Measurements from ENCODE around the gene MSANTD1. TPM values are rescaled to one million over a fixed set of nuclear protein-coding genes. Genes with fewer than 3 reads are reported as not detected.
A peak's percentile ranks its signal among the peaks of the same experiment; 100 is the strongest.

MSANTD1 gene
- total and polyA plus RNA-seq, 3 experiments from 2014 or later, result 0.38 to 0.46 TPM; not detected in 1

- Histone ChIP-seq H3K4me3 (ENCODE audit: low read length) (no peak overlapping the region), H3K27me3 (ENCODE audit: insufficient read depth, low read length, poor library complexity, severe bottlenecking) (no peaks in the 10 kb centered on the region), H3K4me1 (ENCODE audit: insufficient read depth, low read length) (peaks cover 4% of the 10 kb centered on the region), H3K9me3 (ENCODE audit: low read length) (no peaks in the 10 kb centered on the region), H3K36me3 (ENCODE audit: insufficient read depth, low read length) (no peaks in the 10 kb centered on the region), H3K27ac (ENCODE audit: low read depth, low read length) (no peak overlapping the region)
- POLR2A ChIA-PET, result no interaction called here
- peaks cover 0 to 3% (median 0%) of the 10 kb centered on the region in 3 donors for H3K36me3 Mint-ChIP-seq
- no peaks in the 10 kb centered on the region for H3K27me3 Mint-ChIP-seq
- peak overlapping the region in 1 of 8 donors; percentile 76 for H3K27ac Mint-ChIP-seq
- peaks cover 0 to 2% (median 0%) of the 10 kb centered on the region in 5 donors for H3K9me3 Mint-ChIP-seq
- CTCF ChIA-PET, result interaction anchor here (1.4 kb wide), 1 partner anchor 11 kb away, joined by 4 read pairs; no protein-coding TSS in a partner anchor
- H3K4me3 Mint-ChIP-seq, result no peak overlapping the region
- H3K4me1 Mint-ChIP-seq, result peaks cover 3 to 10% (median 6%) of the 10 kb centered on the region in 3 donors
- DNase-seq, result no peak
Observed at GRCh38 chr4:3248178-3248480, 830 bp upstream of the MSANTD1 start.

GRCh38 chr4:3249711-3250437, 915 bp downstream of the MSANTD1 start:
- DNase-seq, result peak in 1 of 5 donors; percentile 42

GRCh38 chr4:3250438-3250955, 1.5 kb downstream of the MSANTD1 start:
- H3K9me3 ChIP-seq (ENCODE audit: low read length), result no peaks in the 10 kb centered on the region
- Mint-ChIP-seq H3K36me3 (peaks cover 0 to 10% (median 0%) of the 10 kb centered on the region in 3 donors), H3K4me1 (peaks cover 0 to 3% (median 0%) of the 10 kb centered on the region in 3 donors), H3K9me3 (peaks cover 0 to 2% (median 0%) of the 10 kb centered on the region in 5 donors), H3K27ac (no peak overlapping the region), H3K27me3 (no peaks in the 10 kb centered on the region), H3K4me3 (no peak overlapping the region)
- peak in 1 of 5 donors; percentile 49 for DNase-seq
- CTCF ChIA-PET, result no interaction called here
- no peaks in the 10 kb centered on the region for H3K4me1 ChIP-seq (ENCODE audit: insufficient read depth, low read length)
- H3K36me3 ChIP-seq (ENCODE audit: insufficient read depth, low read length), result no peaks in the 10 kb centered on the region
- no peaks in the 10 kb centered on the region for H3K27me3 ChIP-seq (ENCODE audit: insufficient read depth, low read length, poor library complexity, severe bottlenecking)
- POLR2A ChIA-PET, result no interaction called here
- no peak overlapping the region for H3K4me3 ChIP-seq (ENCODE audit: low read length)
- no peak overlapping the region for H3K27ac ChIP-seq (ENCODE audit: low read depth, low read length)

More at GRCh38 chr4:3249711-3250437, 915 bp downstream of the MSANTD1 start:
- no peaks in the 10 kb centered on the region for H3K27me3 Mint-ChIP-seq
- peaks cover 0 to 10% (median 0%) of the 10 kb centered on the region in 3 donors for H3K36me3 Mint-ChIP-seq
- no peak overlapping the region for H3K4me3 Mint-ChIP-seq
- H3K27me3 ChIP-seq (ENCODE audit: insufficient read depth, low read length, poor library complexity, severe bottlenecking), result no peaks in the 10 kb centered on the region
- no peaks in the 10 kb centered on the region for H3K36me3 ChIP-seq (ENCODE audit: insufficient read depth, low read length)
- H3K4me1 Mint-ChIP-seq, result peaks cover 0 to 3% (median 0%) of the 10 kb centered on the region in 3 donors
- H3K4me1 ChIP-seq (ENCODE audit: insufficient read depth, low read length), result no peaks in the 10 kb centered on the region
- H3K9me3 Mint-ChIP-seq, result peaks cover 0 to 2% (median 0%) of the 10 kb centered on the region in 5 donors
- H3K4me3 ChIP-seq (ENCODE audit: low read length), result no peak overlapping the region
- POLR2A ChIA-PET, result no interaction called here
- H3K27ac Mint-ChIP-seq, result no peak overlapping the region
- no peak overlapping the region for H3K27ac ChIP-seq (ENCODE audit: low read depth, low read length)
- no peaks in the 10 kb centered on the region for H3K9me3 ChIP-seq (ENCODE audit: low read length)
- CTCF ChIA-PET, result no interaction called here

- Mint-ChIP-seq H3K4me1 (peaks cover 0 to 1% (median 0%) of the 10 kb centered on the region in 3 donors), H3K27me3 (no peaks in the 10 kb centered on the region), H3K9me3 (peaks cover 0 to 2% (median 0%) of the 10 kb centered on the region in 5 donors), H3K27ac (peak overlapping the region in 1 of 8 donors; percentile 24), H3K4me3 (no peak overlapping the region), H3K36me3 (peaks cover 0 to 10% (median 0%) of the 10 kb centered on the region in 3 donors)
- Histone ChIP-seq H3K9me3 (ENCODE audit: low read length) (no peaks in the 10 kb centered on the region), H3K4me1 (ENCODE audit: insufficient read depth, low read length) (no peaks in the 10 kb centered on the region), H3K27ac (ENCODE audit: low read depth, low read length) (no peak overlapping the region), H3K27me3 (ENCODE audit: insufficient read depth, low read length, poor library complexity, severe bottlenecking) (no peaks in the 10 kb centered on the region), H3K4me3 (ENCODE audit: low read length) (no peak overlapping the region), H3K36me3 (ENCODE audit: insufficient read depth, low read length) (no peaks in the 10 kb centered on the region)
- peak in 1 of 5 donors; percentile 43 for DNase-seq
- ChIA-PET POLR2A (no interaction called here), CTCF (no interaction called here)
Observed at GRCh38 chr4:3250956-3251690, 2.2 kb downstream of the MSANTD1 start.

- ChIA-PET POLR2A (no interaction called here), CTCF (no interaction called here)
- Mint-ChIP-seq H3K36me3 (peaks cover 0 to 13% (median 0%) of the 10 kb centered on the region in 3 donors), H3K4me3 (no peak overlapping the region), H3K27me3 (no peaks in the 10 kb centered on the region), H3K27ac (no peak overlapping the region), H3K9me3 (peaks cover 0 to 2% (median 0%) of the 10 kb centered on the region in 5 donors), H3K4me1 (no peaks in the 10 kb centered on the region)
- Histone ChIP-seq H3K27me3 (ENCODE audit: insufficient read depth, low read length, poor library complexity, severe bottlenecking) (no peaks in the 10 kb centered on the region), H3K27ac (ENCODE audit: low read depth, low read length) (no peak overlapping the region), H3K4me3 (ENCODE audit: low read length) (no peak overlapping the region), H3K9me3 (ENCODE audit: low read length) (no peaks in the 10 kb centered on the region), H3K4me1 (ENCODE audit: insufficient read depth, low read length) (no peaks in the 10 kb centered on the region), H3K36me3 (ENCODE audit: insufficient read depth, low read length) (no peaks in the 10 kb centered on the region)
- DNase-seq, result peak in 1 of 5 donors; percentile 20
Observed at GRCh38 chr4:3251691-3252479, 2.9 kb downstream of the MSANTD1 start.

- H3K36me3 ChIP-seq (ENCODE audit: insufficient read depth, low read length), result no peaks in the 10 kb centered on the region
- ChIA-PET CTCF (no interaction called here), POLR2A (no interaction called here)
- no peak overlapping the region for H3K27ac Mint-ChIP-seq
- no peaks in the 10 kb centered on the region for H3K27me3 ChIP-seq (ENCODE audit: insufficient read depth, low read length, poor library complexity, severe bottlenecking)
- no peaks in the 10 kb centered on the region for H3K27me3 Mint-ChIP-seq
- H3K4me3 Mint-ChIP-seq, result no peak overlapping the region
- no peaks in the 10 kb centered on the region for H3K4me1 Mint-ChIP-seq
- DNase-seq, result no peak
- H3K4me1 ChIP-seq (ENCODE audit: insufficient read depth, low read length), result no peaks in the 10 kb centered on the region
- H3K36me3 Mint-ChIP-seq, result peaks cover 0 to 13% (median 0%) of the 10 kb centered on the region in 3 donors
- H3K4me3 ChIP-seq (ENCODE audit: low read length), result no peak overlapping the region
- no peaks in the 10 kb centered on the region for H3K9me3 ChIP-seq (ENCODE audit: low read length)
- H3K9me3 Mint-ChIP-seq, result peaks cover 0 to 2% (median 0%) of the 10 kb centered on the region in 5 donors
- H3K27ac ChIP-seq (ENCODE audit: low read depth, low read length), result no peak overlapping the region
Observed at GRCh38 chr4:3252480-3252828, 3.5 kb downstream of the MSANTD1 start.

GRCh38 chr4:3252831-3253641, 4.1 kb downstream of the MSANTD1 start:
- Mint-ChIP-seq H3K9me3 (peaks cover 0 to 2% (median 0%) of the 10 kb centered on the region in 5 donors), H3K4me3 (no peak overlapping the region), H3K4me1 (no peaks in the 10 kb centered on the region), H3K36me3 (peaks cover 0 to 13% (median 0%) of the 10 kb centered on the region in 3 donors), H3K27me3 (no peaks in the 10 kb centered on the region), H3K27ac (no peak overlapping the region)
- H3K4me1 ChIP-seq (ENCODE audit: insufficient read depth, low read length), result no peaks in the 10 kb centered on the region
- no peaks in the 10 kb centered on the region for H3K27me3 ChIP-seq (ENCODE audit: insufficient read depth, low read length, poor library complexity, severe bottlenecking)
- H3K9me3 ChIP-seq (ENCODE audit: low read length), result no peaks in the 10 kb centered on the region
- ChIA-PET POLR2A (no interaction called here), CTCF (no interaction called here)
- H3K36me3 ChIP-seq (ENCODE audit: insufficient read depth, low read length), result no peaks in the 10 kb centered on the region
- DNase-seq, result peak in 1 of 5 donors; percentile 43
- H3K27ac ChIP-seq (ENCODE audit: low read depth, low read length), result no peak overlapping the region
- H3K4me3 ChIP-seq (ENCODE audit: low read length), result no peak overlapping the region

Measured in CD8-positive, alpha-beta memory T cell (primary cell).